HG02840 (cell line): ENCODE data around the gene ARID1B.

ENCODE experiments used
- ATAC-seq: cut with Tn5 transposase; IDR thresholded peaks from one replicate; pipeline ENCODE4 v1.9.1; 2021; ENCODE audit warnings: mild to moderate bottlenecking, moderate library complexity, moderate number of reproducible peaks; ENCODE audit not compliant: unreplicated experiment, low FRiP score

Gene ARID1B

DNA sequence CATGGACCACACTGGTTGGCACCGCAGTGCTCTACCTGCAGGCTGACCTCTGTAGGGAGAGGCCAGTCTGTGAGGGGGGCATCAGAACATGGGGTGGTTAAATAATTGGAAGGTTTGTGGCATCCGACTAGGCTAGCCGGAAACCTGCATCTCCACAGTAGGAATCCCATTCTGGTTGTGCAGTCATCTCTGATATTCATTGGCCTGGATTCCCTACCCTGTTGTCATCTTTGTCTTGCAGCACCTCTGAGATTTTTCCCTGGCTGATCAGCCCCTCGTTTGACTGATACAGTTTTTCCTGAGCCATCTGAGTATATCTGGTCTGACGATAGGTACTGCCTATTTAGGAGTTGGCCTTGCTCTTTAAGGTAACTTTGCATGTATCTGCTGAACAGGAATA is 286.7 kb downstream of the ARID1B start:
- no peak for ATAC-seq

DNA sequence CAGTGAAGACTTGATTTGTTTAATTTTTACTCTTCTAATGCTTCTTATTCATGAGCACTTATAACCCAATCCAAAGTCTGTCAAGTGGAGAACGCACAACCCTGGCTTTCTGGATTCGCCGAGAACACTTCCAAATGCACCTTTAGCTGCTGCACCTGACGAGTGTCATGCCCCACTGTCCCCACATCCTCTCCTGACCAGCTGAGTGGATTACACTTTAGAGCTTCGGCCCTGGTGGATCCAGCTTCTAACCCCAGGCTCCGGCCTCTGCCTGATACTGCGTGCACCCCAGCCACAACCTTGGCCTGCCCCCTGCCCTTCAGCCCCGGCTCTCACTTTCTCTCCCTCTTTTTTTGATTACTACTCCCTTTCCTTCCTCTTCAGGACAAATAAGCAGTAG is 287.3 kb downstream of the ARID1B start:
- no peak for ATAC-seq

DNA sequence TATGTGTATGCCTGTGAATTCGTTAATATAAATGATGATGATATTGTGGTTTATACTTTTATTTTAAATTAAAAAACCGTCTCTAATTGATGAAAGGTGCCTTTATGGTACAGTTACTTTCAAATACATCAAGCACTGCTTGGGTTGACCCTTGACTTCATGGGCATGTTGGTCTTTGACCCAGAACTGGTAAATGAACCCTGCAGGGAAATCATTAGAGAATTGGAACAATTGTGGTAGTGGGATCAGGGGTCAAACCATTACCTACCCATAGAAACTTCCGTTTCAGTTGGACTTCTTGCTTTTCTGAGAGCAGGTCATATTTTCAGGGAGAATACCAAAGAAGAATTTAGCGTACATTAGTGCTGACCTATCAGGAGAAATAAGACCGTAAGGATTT is 288.2 kb downstream of the ARID1B start:
- ATAC-seq, result no peak

DNA sequence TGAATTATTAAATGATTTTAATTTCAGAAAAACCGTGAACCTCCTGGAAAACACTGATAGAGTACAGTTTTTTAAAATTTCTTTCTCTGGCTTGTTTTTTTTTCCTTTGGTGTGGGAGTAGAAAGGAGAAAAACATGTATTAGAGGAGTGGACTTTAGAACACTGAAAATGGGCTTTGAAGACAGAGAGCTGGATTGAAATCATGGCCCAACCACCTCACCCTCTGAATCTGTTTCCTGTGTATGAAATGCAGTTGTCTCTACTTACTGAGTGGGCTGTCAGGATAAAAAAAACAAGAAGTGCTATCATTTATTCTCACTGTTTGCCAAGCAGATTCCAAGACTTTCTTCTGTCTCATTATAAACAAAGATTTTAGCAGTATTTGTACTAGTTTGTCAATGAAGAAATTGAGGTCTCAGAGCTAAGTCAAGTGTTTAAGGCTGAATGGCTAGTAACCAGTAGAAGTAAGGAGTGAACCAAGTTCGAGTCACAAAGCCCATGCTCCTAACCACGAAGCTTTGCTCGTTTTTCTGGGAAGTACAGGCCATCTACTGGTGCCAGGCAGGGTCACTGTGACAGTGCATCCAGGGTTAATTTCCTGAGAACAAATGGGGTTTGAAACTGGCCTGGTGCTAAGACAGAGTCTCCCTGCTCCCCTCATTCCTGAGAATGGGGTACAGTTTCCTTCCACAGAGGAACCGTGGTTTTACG is 289.8 kb downstream of the ARID1B start:
- no peak for ATAC-seq

DNA sequence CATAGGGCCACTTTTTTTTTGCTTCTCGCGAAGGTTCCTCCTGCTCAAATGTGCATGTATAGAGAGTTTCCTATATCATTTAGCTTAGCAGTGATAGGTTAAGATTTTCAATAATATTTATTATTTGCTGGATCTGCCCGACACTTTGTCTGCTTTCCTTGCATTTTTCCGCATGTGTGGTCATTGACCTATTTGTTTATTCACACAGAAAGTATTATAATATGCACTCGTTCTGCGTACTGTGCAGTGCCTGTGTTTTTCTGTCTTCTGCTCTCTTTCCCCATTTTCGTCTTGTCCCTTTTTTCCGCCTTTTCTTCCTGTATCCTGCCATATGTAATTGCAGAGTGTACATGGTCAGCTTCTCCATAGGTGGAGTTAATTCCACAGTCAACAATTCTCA is 290.3 kb downstream of the ARID1B start:
- no peak for ATAC-seq

DNA sequence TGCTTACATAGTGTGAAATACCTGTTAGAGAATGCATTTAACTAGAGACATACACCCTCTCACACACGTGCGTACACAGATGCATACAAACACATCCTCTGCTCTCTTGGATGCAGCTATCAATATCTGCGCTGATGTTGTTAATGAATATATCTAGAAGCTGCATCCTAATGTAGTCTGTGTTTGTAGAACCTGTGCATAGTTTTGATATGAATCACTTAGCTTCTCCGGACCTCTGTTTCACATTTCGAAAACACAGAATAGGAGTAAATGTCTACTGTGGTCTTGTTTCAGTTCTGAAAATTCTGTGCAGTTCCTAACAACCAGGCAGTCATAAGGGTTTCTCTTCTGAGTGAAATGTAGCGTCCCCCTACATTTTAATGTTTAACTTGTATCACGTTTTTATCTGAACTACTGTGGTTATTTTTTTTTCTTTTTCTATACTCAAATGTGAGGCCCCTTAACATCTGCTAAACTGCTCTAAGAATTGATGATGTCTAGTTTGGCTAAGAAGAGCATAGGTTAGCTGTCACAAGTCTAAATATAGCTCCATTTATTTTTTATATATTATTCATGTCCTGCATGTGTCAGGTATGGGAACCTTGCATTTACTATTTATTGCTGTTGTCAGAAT is 291.6 kb downstream of the ARID1B start:
- ATAC-seq, result peak; percentile 98

DNA sequence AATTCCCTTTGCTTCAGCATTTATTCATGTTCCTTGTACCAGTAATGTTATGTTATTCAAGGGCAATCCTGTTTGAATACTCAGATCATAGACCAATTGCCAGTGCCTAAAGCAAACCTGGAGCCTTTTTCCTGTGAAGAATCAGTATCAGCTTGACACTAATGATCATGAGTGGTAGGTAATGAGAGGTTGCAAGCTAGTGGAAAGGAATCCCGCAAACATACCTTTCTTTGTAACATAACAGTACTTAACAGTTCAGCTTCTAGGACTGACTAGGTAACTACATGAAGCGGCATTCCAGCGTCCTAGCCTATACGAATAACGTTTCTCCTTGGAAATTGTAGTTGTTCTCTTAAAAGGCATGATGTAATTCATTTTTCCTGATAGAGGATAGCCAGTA is 292.4 kb downstream of the ARID1B start:
- ATAC-seq, result no peak

DNA sequence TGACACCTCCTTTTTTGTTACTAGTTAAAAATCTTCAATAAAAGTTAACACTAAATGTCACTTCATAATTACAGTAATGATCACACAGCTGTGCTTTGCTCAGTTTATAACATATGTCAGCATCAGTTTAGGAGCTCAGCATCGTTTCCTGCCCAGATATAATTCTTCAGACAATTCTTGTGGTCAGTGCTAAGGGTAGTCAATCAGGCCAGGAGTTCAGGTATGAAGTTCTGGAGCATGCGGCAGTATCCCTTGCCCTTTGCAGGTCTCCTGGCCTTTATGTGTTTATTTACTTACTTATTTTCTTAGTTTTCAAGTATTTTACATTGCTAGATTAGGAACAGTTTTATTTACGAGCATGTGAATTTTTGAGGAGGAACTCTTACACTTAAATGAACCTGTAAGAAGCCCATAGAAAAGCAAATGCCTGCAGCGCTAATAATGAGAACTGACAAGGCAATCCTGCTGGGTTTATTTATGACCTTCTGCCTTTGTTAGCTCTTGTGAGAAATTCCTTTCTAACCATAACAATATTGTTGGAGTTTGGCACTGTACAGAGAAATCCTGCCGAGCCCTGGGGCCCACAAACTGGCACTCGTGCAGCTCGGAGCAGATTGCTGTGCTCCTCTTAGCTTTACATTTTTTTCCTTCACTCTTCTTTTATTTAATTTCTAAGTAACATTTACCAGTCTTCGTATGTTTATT is 293.4 kb downstream of the ARID1B start:
- ATAC-seq, result no peak

DNA sequence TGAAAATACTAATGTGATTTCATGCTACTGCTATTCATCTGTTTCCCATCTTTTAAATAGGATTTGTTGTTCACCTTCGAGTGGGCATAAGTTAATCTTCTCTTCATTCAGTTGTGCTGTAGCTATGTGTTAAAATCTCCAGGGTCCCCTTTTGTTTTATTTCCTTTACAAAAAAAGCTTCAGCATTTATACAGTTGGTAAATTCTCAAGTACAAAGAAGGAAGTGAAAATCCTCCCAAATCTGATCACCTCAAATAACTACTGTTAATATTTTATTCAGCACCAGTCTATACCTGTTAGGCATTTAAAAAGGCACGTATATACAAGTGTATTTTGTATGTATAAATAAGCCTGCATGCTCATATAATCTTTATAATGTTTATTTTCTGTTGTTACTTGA is 294.9 kb downstream of the ARID1B start:
- ATAC-seq, result no peak

DNA sequence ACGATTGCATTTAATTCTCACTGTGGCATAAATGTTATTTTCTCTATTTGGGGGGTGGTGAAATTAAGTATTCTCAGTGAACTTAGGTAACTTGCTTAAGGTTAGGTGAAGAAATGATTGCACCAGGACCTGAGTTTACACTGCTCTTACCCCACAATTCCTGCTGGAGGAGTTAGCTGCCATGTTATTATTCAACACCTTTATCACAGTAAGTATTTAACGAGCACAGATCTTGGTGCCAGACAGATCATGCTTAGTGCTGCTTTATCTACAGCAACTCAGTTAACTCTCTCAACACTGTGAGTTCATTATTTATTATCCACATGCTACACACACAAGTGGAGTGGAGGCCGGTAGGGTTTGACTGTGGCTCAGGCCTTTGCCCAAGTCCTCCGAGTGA is 296.4 kb downstream of the ARID1B start:
- no peak for ATAC-seq

DNA sequence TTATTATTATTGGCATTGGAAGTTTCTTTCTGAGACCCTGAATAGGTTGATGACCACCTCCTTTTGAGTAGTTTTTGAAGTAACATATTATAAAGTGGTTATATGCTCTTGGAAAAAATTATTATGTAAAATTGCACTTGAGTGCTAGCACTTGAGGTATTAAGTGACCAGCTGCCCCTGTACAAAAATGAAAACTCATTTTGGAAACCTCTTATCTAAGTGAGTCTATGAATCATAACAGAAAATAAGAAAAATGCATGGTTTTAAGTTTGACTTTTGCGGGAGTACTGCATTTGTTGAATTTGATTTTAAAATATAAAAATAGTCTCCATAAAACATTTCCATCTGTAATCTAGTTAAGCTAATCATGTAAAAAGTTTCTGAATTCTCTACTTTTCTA is 297.8 kb downstream of the ARID1B start:
- no peak for ATAC-seq

DNA sequence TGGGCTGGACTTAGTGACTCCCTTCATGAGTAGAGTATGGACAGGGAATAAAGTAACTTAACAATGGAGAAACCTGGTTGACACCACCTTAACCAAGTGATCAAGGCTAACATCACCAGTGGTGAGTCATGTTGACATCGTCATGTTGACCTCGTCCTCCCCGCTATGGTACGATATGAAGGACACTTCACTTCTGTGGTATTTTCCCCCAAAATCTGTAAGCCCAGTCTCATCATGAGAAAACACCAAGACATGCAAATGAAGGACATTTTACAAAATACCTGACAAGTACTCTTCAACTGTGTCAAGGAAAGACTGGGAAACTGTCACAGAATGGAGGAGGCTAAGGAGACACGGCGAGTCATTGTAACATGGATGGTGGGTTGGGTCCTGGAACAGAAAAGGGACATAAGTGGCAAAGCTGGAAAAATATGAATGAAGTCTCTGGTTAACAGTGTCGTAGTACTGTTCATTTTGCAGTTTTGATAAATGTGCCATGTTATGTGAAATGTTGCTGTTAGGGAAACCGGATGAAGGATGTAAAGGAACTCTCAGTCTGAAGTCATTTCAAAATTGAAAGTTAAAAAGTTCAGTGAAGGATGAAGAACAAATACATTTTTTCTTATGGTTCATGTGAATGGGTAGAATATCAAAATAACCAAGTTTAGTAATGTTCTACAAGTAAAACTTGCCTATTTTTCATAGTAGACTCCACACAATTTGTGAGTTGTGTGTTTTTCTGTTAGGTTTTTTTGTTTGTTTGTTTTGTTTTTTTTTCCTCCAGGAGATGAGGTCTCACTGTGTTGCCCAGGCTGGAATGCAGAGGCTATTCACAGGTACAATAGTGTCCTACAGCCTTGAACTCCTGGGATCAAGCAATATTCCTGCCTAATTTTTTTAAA is 298.6 kb downstream of the ARID1B start:
- peak; percentile 74 for ATAC-seq

DNA sequence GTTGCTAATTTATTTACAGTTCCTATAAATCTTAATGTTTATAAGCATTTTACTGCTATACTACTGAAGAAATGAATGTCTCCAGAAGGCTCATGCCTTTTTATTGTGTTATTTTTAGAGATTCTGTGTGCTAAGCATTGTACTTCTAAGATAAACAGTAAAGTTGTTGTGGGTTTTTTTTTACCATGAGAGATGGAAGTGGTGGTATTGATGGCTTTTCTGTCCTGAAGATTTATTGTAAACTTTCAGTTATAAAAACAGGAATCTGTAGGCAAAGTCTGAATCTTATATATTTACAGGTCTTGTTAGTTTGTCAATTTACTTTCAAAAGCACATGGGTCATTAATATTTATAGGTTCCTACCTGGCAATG is 299.3 kb downstream of the ARID1B start:
- ATAC-seq, result no peak

DNA sequence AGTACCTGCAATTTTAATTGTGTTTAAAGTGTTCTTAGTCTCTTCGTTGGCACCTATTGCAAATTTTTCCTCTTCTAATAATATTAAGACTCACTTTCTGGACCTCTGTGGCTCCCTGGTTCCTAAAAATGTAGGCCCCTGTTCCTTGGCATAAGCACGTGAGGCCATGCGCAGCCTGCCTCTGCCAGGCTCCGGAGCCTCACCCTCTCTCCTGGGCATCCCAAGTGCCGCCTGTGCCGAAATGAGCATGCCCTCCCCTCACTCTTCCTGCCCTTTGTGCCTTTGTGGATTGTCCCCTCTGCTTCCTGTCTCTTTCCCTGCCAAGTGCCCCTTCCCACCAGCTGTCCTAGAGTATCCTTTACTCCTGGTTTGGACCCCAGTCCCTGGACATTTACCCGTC is 300.1 kb downstream of the ARID1B start:
- ATAC-seq, result no peak

DNA sequence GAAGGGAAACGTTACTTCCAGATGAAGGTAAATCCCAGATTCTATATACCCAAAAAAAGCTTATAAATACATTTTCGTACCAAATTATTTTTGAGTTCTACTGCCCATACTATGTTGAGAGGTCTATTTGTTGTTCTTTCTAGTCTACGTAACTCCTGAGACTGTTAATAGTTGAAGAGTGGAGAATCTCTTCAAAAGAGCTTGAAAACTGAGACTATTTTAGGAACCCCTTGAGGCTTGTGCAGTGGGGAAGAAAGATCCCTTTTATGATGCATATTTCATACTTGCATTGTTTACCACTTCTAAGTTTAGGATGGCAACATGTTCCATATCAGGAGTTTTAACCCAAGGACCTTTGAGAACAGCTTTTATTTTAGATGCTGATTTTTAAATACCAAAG is 301.1 kb downstream of the ARID1B start:
- no peak for ATAC-seq

DNA sequence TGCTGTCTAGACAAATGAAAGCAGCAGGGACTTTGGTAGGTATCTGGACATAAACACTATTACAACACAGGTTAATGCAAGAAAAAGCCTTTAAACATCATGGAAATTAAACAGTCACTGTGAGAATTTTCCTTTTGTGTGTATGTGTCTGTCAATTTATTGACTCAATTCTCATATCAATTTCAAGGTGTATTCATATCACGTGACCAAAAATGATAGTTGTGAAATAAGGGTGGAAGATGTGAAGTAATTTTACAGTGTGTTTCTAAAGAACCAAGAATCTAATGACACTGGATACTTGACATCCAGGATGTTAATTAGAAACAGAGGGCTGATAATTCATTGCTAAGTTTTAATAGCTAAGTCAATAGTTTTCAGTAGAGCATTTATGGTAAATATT is 302.1 kb downstream of the ARID1B start:
- ATAC-seq, result no peak

DNA sequence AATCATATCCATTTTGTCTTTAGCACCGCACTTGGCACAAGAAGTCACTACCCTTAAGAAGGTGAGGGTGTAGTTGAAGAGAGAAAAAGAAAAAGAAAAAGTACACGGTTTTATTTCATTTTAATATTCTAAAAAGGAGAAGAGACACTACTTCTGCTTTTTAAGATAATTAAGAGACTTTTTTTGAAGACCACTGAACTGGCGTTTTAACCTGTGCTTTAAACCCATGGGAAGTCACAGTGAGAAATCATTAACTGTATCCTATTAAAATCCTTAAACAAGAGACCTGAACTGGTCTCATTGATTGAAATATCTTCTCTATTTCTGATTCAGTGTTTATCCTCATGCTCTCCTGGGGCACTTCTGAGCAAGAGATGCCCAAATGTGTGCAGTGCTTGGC is 302.6 kb downstream of the ARID1B start:
- no peak for ATAC-seq

DNA sequence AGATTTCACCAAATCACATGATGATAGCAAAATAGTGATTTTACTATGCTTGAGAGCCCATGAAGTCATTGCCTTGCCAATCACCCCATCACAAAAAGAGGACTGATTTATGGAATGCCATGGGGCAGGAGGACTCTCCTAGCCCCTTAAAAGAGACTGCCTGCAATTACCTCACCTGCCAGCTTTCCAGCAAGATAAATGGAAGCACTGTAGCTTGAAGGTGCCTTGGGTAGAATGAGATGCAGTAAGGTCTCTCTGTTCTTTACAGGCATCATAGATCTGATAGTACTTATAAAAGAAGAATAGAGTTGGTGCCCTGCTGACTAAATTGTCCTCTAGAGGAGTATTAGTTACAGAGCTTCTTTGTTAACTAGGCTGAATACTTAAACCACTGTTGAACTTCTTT is 303.8 kb downstream of the ARID1B start:
- ATAC-seq, result no peak

DNA sequence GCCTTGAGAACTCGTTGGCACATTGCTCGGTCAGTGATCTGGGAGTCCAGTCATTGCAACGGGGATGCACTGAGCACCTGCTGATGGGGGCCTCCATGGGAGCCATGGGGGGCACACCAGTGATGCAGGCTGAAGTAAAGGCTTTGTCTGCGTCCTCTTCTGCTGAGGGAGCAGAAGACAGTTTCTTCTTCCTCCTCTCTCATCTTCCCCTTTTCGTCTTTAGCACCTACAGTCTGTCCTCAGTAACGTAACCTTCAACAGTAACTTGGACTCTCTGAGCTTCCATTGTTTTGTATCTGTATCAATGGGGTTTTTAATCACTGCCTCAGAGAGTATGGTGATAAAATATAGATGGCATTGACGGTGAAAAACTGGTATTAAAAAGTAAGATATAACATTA is 306.2 kb downstream of the ARID1B start:
- ATAC-seq, result no peak

DNA sequence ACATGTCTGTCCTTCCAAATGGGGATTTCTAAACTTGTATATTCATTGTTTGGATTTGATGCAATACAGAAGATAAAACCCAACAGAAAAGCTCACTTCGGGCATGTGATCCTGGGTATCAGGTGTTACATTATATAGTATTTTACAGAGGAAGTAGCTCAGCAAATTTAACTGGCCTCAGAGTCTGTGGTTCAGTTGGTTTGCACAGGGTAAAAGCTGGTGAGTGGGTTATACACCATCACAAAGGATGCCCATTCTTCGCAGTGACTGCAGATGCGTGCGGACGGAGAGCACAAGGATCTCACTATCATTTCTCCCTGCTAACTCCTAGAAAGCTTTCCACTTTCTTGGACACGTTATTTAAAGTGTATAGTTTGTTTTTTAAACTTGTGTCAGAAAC is 309.5 kb downstream of the ARID1B start:
- ATAC-seq, result no peak

DNA sequence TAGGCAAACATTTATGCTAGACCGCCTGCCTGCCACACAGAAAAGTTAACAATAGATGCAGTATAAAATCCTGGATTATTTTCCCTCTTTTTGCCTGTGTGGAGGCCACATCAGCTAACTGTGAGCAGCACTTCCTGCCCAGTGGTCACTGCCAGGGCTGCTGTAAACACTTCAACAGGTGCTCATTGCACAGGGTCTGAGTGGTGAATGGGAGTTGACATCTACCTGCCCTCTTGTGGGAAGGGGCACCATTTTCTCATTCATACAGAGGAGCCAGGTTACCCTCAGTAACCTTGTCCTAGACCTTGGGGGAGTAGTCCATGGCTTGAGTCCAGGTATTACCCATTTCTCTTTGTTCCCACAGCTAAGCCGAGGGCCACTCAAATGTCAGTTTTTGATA is 310.8 kb downstream of the ARID1B start:
- ATAC-seq, result no peak
